Gastrocnemius medialis (tissue), 4 donors: ENCODE measurements around the gene SLC45A1. TPM values are rescaled to one million over a fixed set of nuclear protein-coding genes. Genes with fewer than 3 reads are reported as not detected.

Experiments used
- ATAC-seq, 2 donors: fragments of 150-250 bp; one replicate each; pipeline ENCODE4 v1.9.1; 2016
- DNase-seq, 2 donors: peaks; one replicate each; pipeline ENCODE4 v3.0.0-alpha.2; 2019
- H3K27ac ChIP-seq, 4 donors: fragments of 200-600 bp; sonication (generic); 1 replicate in 1 of 4; 2 replicates in 3 of 4; pipeline ENCODE4 v1.5.1; 2016 to 2018; ENCODE audit warnings: mild to moderate bottlenecking in 2 of 4, moderate library complexity in 1 of 4
- H3K27me3 ChIP-seq, 3 donors: fragments of 200-600 bp; sonication (generic) in 2 of 3; 1 replicate in 1 of 3; 2 replicates in 2 of 3; pipeline versions ENCODE4 v1.5.1 to v1.6.0; 2016 to 2019; ENCODE audit warnings: mild to moderate bottlenecking in 1 of 3, moderate library complexity in 1 of 3
- H3K36me3 ChIP-seq, 2 donors: fragments of 200-600 bp; sonication (generic) in 1 of 2; one replicate each; pipeline ENCODE4 v1.5.1; 2017 to 2018
- H3K4me1 ChIP-seq, 2 donors: fragments of 200-600 bp; sonication (generic) in 1 of 2; one replicate each; pipeline ENCODE4 v1.5.1; 2016 to 2017; ENCODE audit warnings: mild to moderate bottlenecking in 2 of 2
- H3K4me3 ChIP-seq, 4 donors: fragments of 200-600 bp; sonication (generic) in 3 of 4; 1 replicate in 1 of 4; 2 replicates in 3 of 4; pipeline ENCODE4 v1.5.1; 2016 to 2019; ENCODE audit warnings: mild to moderate bottlenecking in 2 of 4
- H3K9me3 ChIP-seq, 3 donors: fragments of 200-600 bp; sonication (generic) in 2 of 3; 1 replicate in 1 of 3; 2 replicates in 2 of 3; pipeline ENCODE4 v1.5.1; 2016 to 2019
- POLR2A ChIP-seq, 2 donors: fragments of 450-650 bp; IDR thresholded peaks; one replicate each; pipeline ENCODE4 v1.6.1; 2017; ENCODE audit warnings: antibody characterized with exemption in 2 of 2, mild to moderate bottlenecking in 2 of 2, moderate library complexity in 2 of 2
- in situ Hi-C, 4 donors: fragments of 200-750 bp; cut with MboI; loops; one replicate each; pipeline versions ENCODE4 v1.15.0 to v1.8.0; 2017; ENCODE audit warnings: low sequenced_read_pairs in 4 of 4
- intact Hi-C: fragments of 100-400 bp; cut with DNase I; formaldehyde crosslinking; loops from one replicate; pipeline ENCODE4 v1.15.1; 2023; ENCODE audit warnings: low total_unique reads
- total RNA-seq, 4 donors: library from RNA; depleted of rRNA; stranded (reverse); fragments of >200 nt; gene quantifications; one replicate each; pipeline versions ENCODE4 v1.1.0 to v1.2.3, GENCODE V29; 2016
- TF ChIP-seq, protein P1 (sequence below), 5 experiments: fragments of 450-650 bp in 3 of 5; fragments of 200-600 bp in 2 of 5; sonication (generic) in 2 of 5; IDR thresholded peaks in 4 of 5; conservative IDR thresholded peaks in 1 of 5; 1 replicate in 4 of 5; 2 replicates in 1 of 5; pipeline ENCODE4 v1.5.1; 2016 to 2019; ENCODE audit warnings: antibody characterized with exemption in 5 of 5, mild to moderate bottlenecking in 3 of 5, moderate library complexity in 3 of 5

Gene SLC45A1
- total RNA-seq, 4 donors from 2014 or later: 0.56 to 2.9 (median 0.68) TPM

GRCh38 chr1:8313231-8313630 is 4.7 kb upstream of the SLC45A1 start:
- Histone ChIP-seq H3K4me1 (peaks cover 6 to 26% of the 10 kb centered on the region in 2 donors), H3K36me3 (no peaks in the 10 kb centered on the region), H3K27me3 (peaks cover 0 to 1% (median under 1%) of the 10 kb centered on the region in 3 donors), H3K4me3 (no peak overlapping the region), H3K27ac (no peak overlapping the region), H3K9me3 (no peaks in the 10 kb centered on the region)
- intact Hi-C loops (no loop called here), in situ Hi-C loops (loop anchor here (5.0 to 10.0 kb wide), 5 partner anchors 278 to 338 kb away; no protein-coding TSS in a partner anchor)
- TF ChIP-seq POLR2A (IDR thresholded peaks at IDR 0.05): no peak
- TF ChIP-seq, protein P1, sequence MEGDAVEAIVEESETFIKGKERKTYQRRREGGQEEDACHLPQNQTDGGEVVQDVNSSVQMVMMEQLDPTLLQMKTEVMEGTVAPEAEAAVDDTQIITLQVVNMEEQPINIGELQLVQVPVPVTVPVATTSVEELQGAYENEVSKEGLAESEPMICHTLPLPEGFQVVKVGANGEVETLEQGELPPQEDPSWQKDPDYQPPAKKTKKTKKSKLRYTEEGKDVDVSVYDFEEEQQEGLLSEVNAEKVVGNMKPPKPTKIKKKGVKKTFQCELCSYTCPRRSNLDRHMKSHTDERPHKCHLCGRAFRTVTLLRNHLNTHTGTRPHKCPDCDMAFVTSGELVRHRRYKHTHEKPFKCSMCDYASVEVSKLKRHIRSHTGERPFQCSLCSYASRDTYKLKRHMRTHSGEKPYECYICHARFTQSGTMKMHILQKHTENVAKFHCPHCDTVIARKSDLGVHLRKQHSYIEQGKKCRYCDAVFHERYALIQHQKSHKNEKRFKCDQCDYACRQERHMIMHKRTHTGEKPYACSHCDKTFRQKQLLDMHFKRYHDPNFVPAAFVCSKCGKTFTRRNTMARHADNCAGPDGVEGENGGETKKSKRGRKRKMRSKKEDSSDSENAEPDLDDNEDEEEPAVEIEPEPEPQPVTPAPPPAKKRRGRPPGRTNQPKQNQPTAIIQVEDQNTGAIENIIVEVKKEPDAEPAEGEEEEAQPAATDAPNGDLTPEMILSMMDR (IDR thresholded peaks at IDR 0.05 in 4 of 5, conservative IDR thresholded peaks at IDR 0.05 in 1 of 5): no peak
- DNase-seq (no peak), ATAC-seq (no peak)

DNA sequence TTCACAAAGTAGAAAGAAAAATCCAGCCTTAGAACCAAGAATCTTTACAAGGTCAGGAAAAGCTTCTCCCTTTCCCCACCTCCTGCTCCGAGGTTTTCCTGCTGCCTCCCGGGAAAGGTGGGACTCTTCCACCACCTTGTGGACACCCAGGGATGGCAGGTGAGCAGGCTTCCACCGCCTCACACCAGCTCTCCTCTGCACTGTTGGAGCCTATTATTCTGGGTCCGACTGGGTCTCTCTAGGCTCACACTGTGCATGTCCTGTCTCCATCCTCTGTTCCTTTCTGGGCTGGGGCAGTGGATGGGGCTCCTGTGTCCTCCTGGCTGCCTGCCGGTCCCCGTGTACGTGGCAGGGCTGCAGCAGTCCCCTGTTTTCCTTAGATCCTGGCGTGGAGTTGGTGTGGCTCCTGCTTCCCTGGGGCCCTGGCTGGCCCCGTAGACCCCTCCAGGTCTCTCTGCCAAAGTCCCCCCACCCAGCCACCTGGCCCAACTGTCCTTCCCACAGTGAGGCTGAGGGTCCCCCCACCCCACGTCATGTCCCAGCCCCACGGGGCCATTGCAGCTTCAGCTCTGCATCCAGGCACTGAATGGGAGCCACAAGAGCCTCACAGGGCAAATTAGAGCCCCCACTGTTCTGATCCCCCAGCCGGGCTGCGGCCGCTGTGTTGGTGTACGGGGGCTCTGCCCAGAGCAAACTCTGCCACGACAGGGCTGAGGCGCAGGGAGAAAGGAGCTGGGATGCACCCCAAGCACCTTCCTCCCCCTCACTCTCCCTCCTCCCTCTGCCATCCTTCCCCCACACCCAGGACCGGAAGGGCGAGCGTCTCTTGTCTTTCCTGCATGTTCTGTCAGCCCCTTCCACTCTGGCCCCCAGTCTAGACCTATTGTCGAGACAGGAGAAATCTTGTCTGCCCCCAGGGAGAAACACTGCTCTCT is 3.3 kb upstream of the SLC45A1 start:
- Histone ChIP-seq H3K27ac (no peak overlapping the region), H3K36me3 (no peaks in the 10 kb centered on the region), H3K4me3 (no peak overlapping the region), H3K4me1 (peaks cover 9 to 29% of the 10 kb centered on the region in 2 donors), H3K9me3 (no peaks in the 10 kb centered on the region), H3K27me3 (peaks cover 0 to 6% (median 3%) of the 10 kb centered on the region in 3 donors)
- DNase-seq (peak; percentile 49 to 71), ATAC-seq (peak; percentile 85 to 90)
- in situ Hi-C loops (loop anchor here (5.0 to 10.0 kb wide), 5 partner anchors 280 to 340 kb away; no protein-coding TSS in a partner anchor), intact Hi-C loops (loop anchor here (1.0 kb wide), 3 partner anchors 283 to 339 kb away; no protein-coding TSS in a partner anchor)
- TF ChIP-seq POLR2A (IDR thresholded peaks at IDR 0.05): no peak
- TF ChIP-seq, protein P1 (IDR thresholded peaks at IDR 0.05 in 4 of 5, conservative IDR thresholded peaks at IDR 0.05 in 1 of 5): peak; percentile 90 to 95 (median 91)

GRCh38 chr1:8315573-8316475 is 2.1 kb upstream of the SLC45A1 start:
- peaks cover 9 to 29% of the 10 kb centered on the region in 2 donors for H3K4me1 ChIP-seq
- intact Hi-C loops (no loop called here), in situ Hi-C loops (loop anchor here in 3 of 4 donors (10.0 kb wide), 2 partner anchors 281 to 341 kb away; no protein-coding TSS in a partner anchor)
- peaks cover 0 to 6% (median 3%) of the 10 kb centered on the region in 3 donors for H3K27me3 ChIP-seq
- H3K4me3 ChIP-seq: no peak overlapping the region
- ATAC-seq (no peak), DNase-seq (no peak)
- H3K36me3 ChIP-seq: no peaks in the 10 kb centered on the region
- TF ChIP-seq, protein P1 (IDR thresholded peaks at IDR 0.05 in 4 of 5, conservative IDR thresholded peaks at IDR 0.05 in 1 of 5): no peak
- H3K9me3 ChIP-seq: no peaks in the 10 kb centered on the region
- no peak overlapping the region for H3K27ac ChIP-seq

GRCh38 chr1:8318436-8318835 is 522 bp downstream of the SLC45A1 start:
- no peak for DNase-seq
- intact Hi-C loops: no loop called here
- no peak for ATAC-seq
- in situ Hi-C loops: loop anchor here in 3 of 4 donors (10.0 kb wide), 2 partner anchors 284 to 344 kb away; no protein-coding TSS in a partner anchor
- Histone ChIP-seq H3K9me3 (no peaks in the 10 kb centered on the region), H3K4me3 (peak overlapping the region; percentile 61 to 75 (median 68)), H3K27ac (peak overlapping the region in 2 of 4 donors; percentile 49 to 53), H3K27me3 (peaks cover 0 to 6% (median 3%) of the 10 kb centered on the region in 3 donors), H3K36me3 (no peaks in the 10 kb centered on the region), H3K4me1 (peaks cover 3 to 19% of the 10 kb centered on the region in 2 donors)
- TF ChIP-seq POLR2A (IDR thresholded peaks at IDR 0.05): no peak
- TF ChIP-seq, protein P1 (IDR thresholded peaks at IDR 0.05 in 4 of 5, conservative IDR thresholded peaks at IDR 0.05 in 1 of 5): no peak
